ENCODE results near the gene SSTR5.

The SSTR5 gene

GRCh38 chr16:1034230-1035065 is 38.1 kb upstream of the SSTR5 start:
- no peak overlapping the region for H3K4me2 ChIP-seq (ENCODE audit: insufficient read depth, low read length)
- no peak for DNase-seq
- H3K4me1 ChIP-seq (ENCODE audit: insufficient read depth, low read length), result no peaks in the 10 kb centered on the region
- H3K27ac ChIP-seq (ENCODE audit: low read length), result no peak overlapping the region
- H3K9me3 ChIP-seq (ENCODE audit: insufficient read depth, low read length, severe bottlenecking), result peaks cover 7% of the 10 kb centered on the region
- no peak overlapping the region for H2AFZ ChIP-seq (ENCODE audit: low read depth, low read length)
- no peak overlapping the region for H3K9ac ChIP-seq (ENCODE audit: low read depth, low read length)
- H3K4me3 ChIP-seq (ENCODE audit: low read depth in 1 of 2, low read length in 2 of 2), result no peak overlapping the region
- no peak for ATAC-seq (ENCODE audit: insufficient read depth, low read depth)
- no peaks in the 10 kb centered on the region for H3K27me3 ChIP-seq (ENCODE audit: insufficient read depth, low read length, poor library complexity)
- TF ChIP-seq CTCF (IDR thresholded peaks at IDR 0.05; ENCODE audit: borderline replicate concordance, extremely low read depth, low read length, poor library complexity, severe bottlenecking) (no peak), EZH2 (IDR thresholded peaks at IDR 0.05; ENCODE audit: borderline replicate concordance, low read depth, low read length, severe bottlenecking) (no peak)
- H3K79me2 ChIP-seq (ENCODE audit: insufficient read depth, low read length), result no peaks in the 10 kb centered on the region
- H4K20me1 ChIP-seq (ENCODE audit: insufficient read depth, low read length), result no peaks in the 10 kb centered on the region
- no peaks in the 10 kb centered on the region for H3K36me3 ChIP-seq (ENCODE audit: insufficient read depth, low read length)

GRCh38 chr16:1035066-1035415 is 37.5 kb upstream of the SSTR5 start:
- H3K27me3 ChIP-seq (ENCODE audit: insufficient read depth, low read length, poor library complexity), result no peaks in the 10 kb centered on the region
- no peak overlapping the region for H3K4me3 ChIP-seq (ENCODE audit: low read depth in 1 of 2, low read length in 2 of 2)
- DNase-seq (no peak), ATAC-seq (ENCODE audit: insufficient read depth, low read depth) (no peak)
- no peaks in the 10 kb centered on the region for H4K20me1 ChIP-seq (ENCODE audit: insufficient read depth, low read length)
- H2AFZ ChIP-seq (ENCODE audit: low read depth, low read length), result no peak overlapping the region
- no peak overlapping the region for H3K27ac ChIP-seq (ENCODE audit: low read length)
- H3K4me1 ChIP-seq (ENCODE audit: insufficient read depth, low read length), result no peaks in the 10 kb centered on the region
- no peaks in the 10 kb centered on the region for H3K36me3 ChIP-seq (ENCODE audit: insufficient read depth, low read length)
- H3K79me2 ChIP-seq (ENCODE audit: insufficient read depth, low read length), result no peaks in the 10 kb centered on the region
- TF ChIP-seq CTCF (IDR thresholded peaks at IDR 0.05; ENCODE audit: borderline replicate concordance, extremely low read depth, low read length, poor library complexity, severe bottlenecking) (no peak), EZH2 (IDR thresholded peaks at IDR 0.05; ENCODE audit: borderline replicate concordance, low read depth, low read length, severe bottlenecking) (no peak)
- H3K9ac ChIP-seq (ENCODE audit: low read depth, low read length), result no peak overlapping the region
- peaks cover 7% of the 10 kb centered on the region for H3K9me3 ChIP-seq (ENCODE audit: insufficient read depth, low read length, severe bottlenecking)
- no peak overlapping the region for H3K4me2 ChIP-seq (ENCODE audit: insufficient read depth, low read length)

GRCh38 chr16:1036166-1036565 is 36.4 kb upstream of the SSTR5 start:
- no peak overlapping the region for H3K27ac ChIP-seq (ENCODE audit: low read length)
- no peaks in the 10 kb centered on the region for H3K27me3 ChIP-seq (ENCODE audit: insufficient read depth, low read length, poor library complexity)
- no peak overlapping the region for H2AFZ ChIP-seq (ENCODE audit: low read depth, low read length)
- H3K4me2 ChIP-seq (ENCODE audit: insufficient read depth, low read length), result no peak overlapping the region
- H3K36me3 ChIP-seq (ENCODE audit: insufficient read depth, low read length), result no peaks in the 10 kb centered on the region
- no peaks in the 10 kb centered on the region for H3K4me1 ChIP-seq (ENCODE audit: insufficient read depth, low read length)
- no peak overlapping the region for H3K4me3 ChIP-seq (ENCODE audit: low read depth in 1 of 2, low read length in 2 of 2)
- ATAC-seq (ENCODE audit: insufficient read depth, low read depth), result no peak
- TF ChIP-seq EZH2 (IDR thresholded peaks at IDR 0.05; ENCODE audit: borderline replicate concordance, low read depth, low read length, severe bottlenecking), result no peak
- TF ChIP-seq CTCF (IDR thresholded peaks at IDR 0.05; ENCODE audit: borderline replicate concordance, extremely low read depth, low read length, poor library complexity, severe bottlenecking), result no peak
- peaks cover 7% of the 10 kb centered on the region for H3K9me3 ChIP-seq (ENCODE audit: insufficient read depth, low read length, severe bottlenecking)
- no peak for DNase-seq
- H3K79me2 ChIP-seq (ENCODE audit: insufficient read depth, low read length), result no peaks in the 10 kb centered on the region
- no peaks in the 10 kb centered on the region for H4K20me1 ChIP-seq (ENCODE audit: insufficient read depth, low read length)
- H3K9ac ChIP-seq (ENCODE audit: low read depth, low read length), result no peak overlapping the region

Data from DND-41 (cell line).